Embryonic facial prominence (tissue), 1 donor: ENCODE results near the gene CASTOR1.

Experiments
- DNase-seq: peaks from one replicate; pipeline ENCODE4 v3.0.0-alpha.2; 2016; ENCODE audit errors: extremely low spot score

The CASTOR1 gene

GRCh38 chr22:30263883-30264282 is 25.4 kb downstream of the CASTOR1 start:
- DNase-seq = no peak

GRCh38 chr22:30262917-30263741 is 26.2 kb downstream of the CASTOR1 start:
- DNase-seq = no peak

- no peak for DNase-seq
These were observed 27.2 kb downstream of the CASTOR1 start for GRCh38 chr22:30262112-30262511.

- no peak for DNase-seq
These were observed 28.2 kb downstream of the CASTOR1 start for GRCh38 chr22:30261134-30261533.

- DNase-seq = no peak
These were observed 28.6 kb downstream of the CASTOR1 start for GRCh38 chr22:30260682-30261081.

- DNase-seq = no peak
These were observed 29.0 kb downstream of the CASTOR1 start for GRCh38 chr22:30260276-30260675.

- no peak for DNase-seq
These were observed 35.0 kb downstream of the CASTOR1 start for GRCh38 chr22:30254314-30254713.

GRCh38 chr22:30253205-30253852 is 36.0 kb downstream of the CASTOR1 start:
- peak; percentile 63 for DNase-seq

- no peak for DNase-seq
These were observed 36.7 kb downstream of the CASTOR1 start for GRCh38 chr22:30252411-30253204.

- DNase-seq = no peak
These were observed 37.6 kb downstream of the CASTOR1 start for GRCh38 chr22:30251711-30252110.

- DNase-seq = no peak
These were observed 38.5 kb downstream of the CASTOR1 start for GRCh38 chr22:30250661-30251267.

- no peak for DNase-seq
These were observed 39.2 kb downstream of the CASTOR1 start for GRCh38 chr22:30250039-30250565.

GRCh38 chr22:30249049-30250038 is 40.0 kb downstream of the CASTOR1 start:
- no peak for DNase-seq

GRCh38 chr22:30248484-30248883 is 40.8 kb downstream of the CASTOR1 start:
- DNase-seq = no peak

GRCh38 chr22:30247974-30248373 is 41.3 kb downstream of the CASTOR1 start:
- DNase-seq = no peak

GRCh38 chr22:30247561-30247960 is 41.7 kb downstream of the CASTOR1 start:
- DNase-seq = no peak

GRCh38 chr22:30246814-30247376 is 42.4 kb downstream of the CASTOR1 start:
- DNase-seq = no peak

- no peak for DNase-seq
These were observed 43.1 kb downstream of the CASTOR1 start, which contains the start of gene LIF for GRCh38 chr22:30245985-30246813. LIF (minus strand) TSS chr22:30246759; CDS start chr22:30246695, 64 bp downstream.
